A549 (cell line): Measurements from ENCODE around the gene SPEF1. TPM values are rescaled to one million over a fixed set of nuclear protein-coding genes. Genes with fewer than 3 reads are reported as not detected.
A peak's percentile ranks its signal among the peaks of the same experiment; 100 is the strongest.

Experiments used
- ATAC-seq, 2 experiments: fragments of 200-7000 bp in 1 of 2; fragments of >200 bp in 1 of 2; cut with Nextera tagmentation in 1 of 2; cut with Tn5 transposase in 1 of 2; 3 replicates each; pipeline versions ENCODE4 v1.8.0 to v1.9.1; 2018 to 2020; ENCODE audit warnings: mild to moderate bottlenecking in 1 of 2, moderate library complexity in 1 of 2
- CTCF ChIA-PET: fragments of 300-600 bp; sonication (Branson Sonifier 250); formaldehyde crosslinking; extraction: SDS; loops from one replicate; lab custom pipeline; 2021; ENCODE audit warnings: antibody characterized with exemption, inconsistent platforms; lab: Yijun Ruan, JAX
- POLR2A ChIA-PET: fragments of 350-600 bp; formaldehyde crosslinking; extraction: SDS; loops from one replicate; lab custom pipeline; 2021; ENCODE audit warnings: antibody characterized with exemption, inconsistent platforms; lab: Yijun Ruan, JAX
- DNase-seq, 2 experiments: peaks; one replicate each; pipeline versions ENCODE4 v3.0.0 to v3.0.0-alpha.2; 2011 to 2016; ENCODE audit warnings: low read depth in 1 of 2, low spot score in 1 of 2
- FAIRE-seq: peaks from 2 replicates; lab custom pipeline; 2011; peaks lifted over from hg19 to GRCh38; lab: Jason Lieb, UNC
- H3K27ac ChIP-seq, 2 experiments: fragments of >200 bp; sonication (Bioruptor Twin); formaldehyde crosslinking; 3 replicates each; pipeline ENCODE4 v1.5.1; 2016 to 2017
- H3K4me1 ChIP-seq: fragments of >200 bp; sonication (Bioruptor Twin); formaldehyde crosslinking; 3 replicates; pipeline ENCODE4 v1.6.1; 2016
- H3K4me2 ChIP-seq: fragments of >200 bp; sonication (Bioruptor Twin); formaldehyde crosslinking; 3 replicates; pipeline ENCODE4 v1.6.1; 2016
- H3K4me3 ChIP-seq: fragments of >200 bp; sonication (Bioruptor Twin); formaldehyde crosslinking; 3 replicates; pipeline ENCODE4 v1.5.1; 2016
- H3K9me3 ChIP-seq: fragments of >200 bp; sonication (Bioruptor Twin); formaldehyde crosslinking; 3 replicates; pipeline ENCODE4 v1.6.1; 2016
- ATOH8 ChIP-seq: fragments of 250-450 bp; sonication (Bioruptor Pico); IDR thresholded peaks from 2 replicates; pipeline ENCODE4 v1.5.0; 2020; ENCODE audit warnings: low read depth, mild to moderate bottlenecking, moderate library complexity
- CBX8 ChIP-seq: fragments of 200-600 bp; sonication (generic); IDR thresholded peaks from 2 replicates; pipeline ENCODE4 v1.6.1; 2016
- ESRRA ChIP-seq: fragments of 150-350 bp; IDR thresholded peaks from 2 replicates; pipeline ENCODE4 v1.6.1; 2014; ENCODE audit warnings: mild to moderate bottlenecking, low read length, borderline replicate concordance
- FOSL2 ChIP-seq, 2 experiments: fragments of 450-650 bp in 1 of 2; fragments of >200 bp in 1 of 2; sonication (Bioruptor Twin) in 1 of 2; formaldehyde crosslinking; IDR thresholded peaks; 2 replicates each; pipeline versions ENCODE4 v1.5.0 to v1.6.1; 2016 to 2020; ENCODE audit warnings: mild to moderate bottlenecking in 1 of 2, moderate library complexity in 1 of 2
- HOXB13 ChIP-seq: fragments of 250-450 bp; sonication (Bioruptor Pico); IDR thresholded peaks from 2 replicates; pipeline ENCODE4 v1.5.0; 2020; ENCODE audit warnings: low read depth, mild to moderate bottlenecking, moderate library complexity
- JUN ChIP-seq, 2 experiments: fragments of >200 bp; sonication (Bioruptor Twin); formaldehyde crosslinking; IDR thresholded peaks; 2 replicates in 1 of 2; 3 replicates in 1 of 2; pipeline ENCODE4 v1.6.1; 2016 to 2017
- MAX ChIP-seq: IDR thresholded peaks from 2 replicates; pipeline ENCODE4 v1.6.1; 2012
- PHF8 ChIP-seq: fragments of 200-600 bp; sonication (generic); IDR thresholded peaks from 2 replicates; pipeline ENCODE4 v1.6.1; 2016; ENCODE audit warnings: low read depth, mild to moderate bottlenecking, antibody characterized with exemption, moderate library complexity, borderline replicate concordance
- RAD21 ChIP-seq, 2 experiments: fragments of >200 bp in 1 of 2; sonication (Bioruptor Twin) in 1 of 2; formaldehyde crosslinking in 1 of 2; IDR thresholded peaks in 1 of 2; conservative IDR thresholded peaks in 1 of 2; 2 replicates in 1 of 2; 3 replicates in 1 of 2; pipeline ENCODE4 v1.6.1; 2012 to 2018; ENCODE audit warnings: inconsistent platforms in 1 of 2
- REST ChIP-seq: fragments of 200-600 bp; sonication (generic); IDR thresholded peaks from 2 replicates; pipeline ENCODE4 v1.6.1; 2016; ENCODE audit warnings: antibody characterized with exemption, mild to moderate bottlenecking, moderate library complexity
- RFX5 ChIP-seq: fragments of 450-650 bp; IDR thresholded peaks from 2 replicates; pipeline ENCODE4 v1.7.1; 2014; ENCODE audit warnings: antibody characterized with exemption, mild to moderate bottlenecking, moderate library complexity
- SMC3 ChIP-seq: fragments of >200 bp; sonication (Bioruptor Twin); formaldehyde crosslinking; IDR thresholded peaks from 3 replicates; pipeline ENCODE4 v1.6.1; 2018; ENCODE audit warnings: inconsistent platforms
- SREBF2 ChIP-seq: fragments of 450-650 bp; IDR thresholded peaks from 2 replicates; pipeline ENCODE4 v1.6.1; 2014; ENCODE audit warnings: mild to moderate bottlenecking, moderate library complexity
- ZC3H11A ChIP-seq: fragments of 450-650 bp; IDR thresholded peaks from 2 replicates; pipeline ENCODE4 v1.6.1; 2014; ENCODE audit warnings: antibody characterized with exemption, mild to moderate bottlenecking
- ZNF302 ChIP-seq: fragments of 250-450 bp; sonication (Bioruptor Pico); IDR thresholded peaks from 2 replicates; pipeline ENCODE4 v1.9.0; 2021; ENCODE audit warnings: inconsistent platforms, mild to moderate bottlenecking, moderate library complexity
- WGBS: methylation state at CpG from one replicate; pipeline ENCODE4 v1.1.6; 2017; ENCODE audit errors: missing lambda C conversion rate; 5-methylcytosine and 5-hydroxymethylcytosine counted together
- polyA plus RNA-seq, 4 experiments: library from polyadenylated mRNA; depleted of rRNA in 3 of 4; stranded (reverse); fragments of >200 nt; fragmentation: RNase III in 1 of 4; extraction: RNeasy Plus Mini Kit Qiagen cat#74134 plus additional on column Dnase treatment in 1 of 4; gene quantifications; 2 replicates in 3 of 4; 3 replicates in 1 of 4; pipeline ENCODE4 v1.2.3, GENCODE V29; 2011 to 2017

The SPEF1 gene
- polyA plus RNA-seq, 2 of the 4 experiments (the other 2 are of a cell fraction) = 0.41 to 1.3 TPM

GRCh38 chr20:3745686-3746173 lies 35.5 kb downstream of the SPEF1 start:
- Histone ChIP-seq H3K9me3 (no peaks in the 10 kb centered on the region), H3K4me2 (peak overlapping the region; percentile 71), H3K4me3 (peak overlapping the region; percentile 44; the same call in 2 of the 3 replicates), H3K4me1 (peaks cover 9% of the 10 kb centered on the region; the same call in 2 of the 3 replicates), H3K27ac (peak overlapping the region in 1 of 2 experiments; percentile 75; a peak in 4 of 6 replicates)
- ATAC-seq = no peak
- no peak for FAIRE-seq
- TF ChIP-seq HOXB13 (CRISPR knock-in tag) = no peak
- no peak for TF ChIP-seq JUN (IDR thresholded peaks at IDR 0.05)
- TF ChIP-seq REST = no peak
- no peak for TF ChIP-seq CBX8
- no peak for TF ChIP-seq RFX5
- no peak for TF ChIP-seq SREBF2
- no peak for TF ChIP-seq ATOH8 (CRISPR knock-in tag)
- TF ChIP-seq SMC3 = no peak
- ChIA-PET POLR2A (interaction anchor here (0.6 to 2.3 kb wide), 7 partner anchors 22 to 897 kb away, joined by 3 to 11 read pairs (median 5); partner anchors contain the start of genes ADISSP, CENPB and SPEF1), CTCF (interaction anchor here (1.4 to 72.1 kb wide), 6 partner anchors 2 to 109 kb away, joined by 8 to 2233 read pairs (median 902); partner anchors contain the start of genes ADAM33, ADISSP, CENPB and GFRA4)
- 84% methylated on average over 11 of the region's 11 CpGs for WGBS
- DNase-seq = no peak

GRCh38 chr20:3744806-3745685 lies 36.2 kb downstream of the SPEF1 start:
- H3K27ac ChIP-seq = peak overlapping the region; percentile 64 to 75
- no peaks in the 10 kb centered on the region for H3K9me3 ChIP-seq
- 39% methylated on average over 31 of the region's 45 CpGs for WGBS
- ATAC-seq = peak; percentile 62 to 77
- H3K4me1 ChIP-seq = peaks cover 4% of the 10 kb centered on the region; the same call in 1 of the 3 replicates
- ChIA-PET POLR2A (interaction anchor here (0.6 to 1.5 kb wide), 8 partner anchors 18 to 896 kb away, joined by 3 to 11 read pairs (median 3); partner anchors contain the start of genes ADISSP, CENPB and SPEF1), CTCF (interaction anchor here (1.1 to 72.1 kb wide), 7 partner anchors 3 to 182 kb away, joined by 5 to 2233 read pairs (median 169); partner anchors contain the start of genes ADAM33, ADISSP, CENPB and GFRA4)
- no peak for FAIRE-seq
- TF ChIP-seq FOSL2 (IDR thresholded peaks at IDR 0.05) (no peak), FOSL2 (CRISPR knock-in tag; IDR thresholded peaks at IDR 0.05) (peak; percentile 76), ZC3H11A (no peak), PHF8 (peak; percentile 18; the same call in 1 of the 2 replicates), MAX (peak; percentile 68), ZNF302 (CRISPR knock-in tag) (no peak), RAD21 (conservative IDR thresholded peaks at IDR 0.05 in 1 of 2, IDR thresholded peaks at IDR 0.05 in 1 of 2) (no peak), ESRRA (no peak)
- peak overlapping the region; percentile 71 for H3K4me2 ChIP-seq
- H3K4me3 ChIP-seq = peak overlapping the region; percentile 44
- peak; percentile 94 to 95 for DNase-seq
